HuH-7 (cell line): ENCODE results near the gene SH3RF1.

Source experiments
- DNase-seq: peaks from one replicate; pipeline ENCODE4 v3.0.0; 2011; ENCODE audit warnings: low spot score

The SH3RF1 gene

GRCh38 chr4:169251291-169252235 lies 19.2 kb downstream of the SH3RF1 start:
- no peak for DNase-seq

- no peak for DNase-seq
Observed at GRCh38 chr4:169250796-169251195, 20.0 kb downstream of the SH3RF1 start.

GRCh38 chr4:169249999-169250398 lies 20.8 kb downstream of the SH3RF1 start:
- DNase-seq: no peak

GRCh38 chr4:169249214-169249973 lies 21.4 kb downstream of the SH3RF1 start:
- DNase-seq: no peak

- no peak for DNase-seq
Observed at GRCh38 chr4:169248645-169249044, 22.1 kb downstream of the SH3RF1 start.

- DNase-seq: no peak
Observed at GRCh38 chr4:169246957-169247396, 23.8 kb downstream of the SH3RF1 start.

GRCh38 chr4:169246279-169246678 lies 24.5 kb downstream of the SH3RF1 start:
- DNase-seq: no peak

- no peak for DNase-seq
Observed at GRCh38 chr4:169245061-169245460, 25.7 kb downstream of the SH3RF1 start.

GRCh38 chr4:169243825-169244609 lies 26.7 kb downstream of the SH3RF1 start:
- DNase-seq: no peak

GRCh38 chr4:169241464-169241863 lies 29.3 kb downstream of the SH3RF1 start:
- no peak for DNase-seq

GRCh38 chr4:169239221-169239905 lies 31.4 kb downstream of the SH3RF1 start:
- no peak for DNase-seq

GRCh38 chr4:169238445-169238844 lies 32.3 kb downstream of the SH3RF1 start:
- DNase-seq: no peak

- DNase-seq: no peak
Observed at GRCh38 chr4:169236873-169237626, 33.7 kb downstream of the SH3RF1 start.

GRCh38 chr4:169236078-169236477 lies 34.7 kb downstream of the SH3RF1 start:
- DNase-seq: no peak

GRCh38 chr4:169234137-169234855 lies 36.5 kb downstream of the SH3RF1 start:
- DNase-seq: no peak

- no peak for DNase-seq
Observed at GRCh38 chr4:169233691-169234090, 37.1 kb downstream of the SH3RF1 start.

GRCh38 chr4:169231647-169232262 lies 39.0 kb downstream of the SH3RF1 start:
- DNase-seq: no peak

- no peak for DNase-seq
Observed at GRCh38 chr4:169229571-169230028, 41.2 kb downstream of the SH3RF1 start.

- no peak for DNase-seq
Observed at GRCh38 chr4:169228076-169228475, 42.7 kb downstream of the SH3RF1 start.

- no peak for DNase-seq
Observed at GRCh38 chr4:169226565-169226964, 44.2 kb downstream of the SH3RF1 start.
